Measurements from ENCODE around the gene ENPEP. TPM values are rescaled to one million over a fixed set of nuclear protein-coding genes. Genes with fewer than 3 reads are reported as not detected.

ENPEP gene
- total and polyA plus RNA-seq, 10 of the 15 experiments (the other 5 are each of a cell fraction or from before 2014, with no cell fraction given): 0.03 TPM; not detected in 9

- no peak for TF ChIP-seq JUNB (IDR thresholded peaks at IDR 0.05)
- no peak for TF ChIP-seq YBX1 (IDR thresholded peaks at IDR 0.05)
- TF ChIP-seq NR2C2 (IDR thresholded peaks at IDR 0.05; ENCODE audit: borderline replicate concordance, control insufficient read depth, insufficient read length, low read depth): no peak
- no peak for TF ChIP-seq NFYA (IDR thresholded peaks at IDR 0.05; ENCODE audit: borderline replicate concordance, low read depth, low read length)
These were observed 57.1 kb downstream of the ENPEP start (continued) for GRCh38 chr4:110532901-110533589.

- ATAC-seq: no peak
- Histone ChIP-seq H3K27me3 (replicated peaks in 1 of 2; ENCODE audit: control insufficient read depth in 2 of 2, insufficient read depth in 2 of 2, low read length in 1 of 2) (no peaks in the 10 kb centered on the region), H3K9me3 (replicated peaks; ENCODE audit: control insufficient read depth, insufficient read depth, low read length) (no peaks in the 10 kb centered on the region; the same call in 2 of the 3 replicates), H3K36me3 (ENCODE audit: control insufficient read depth in 2 of 2, insufficient read depth in 2 of 2, low read length in 1 of 2) (no peaks in the 10 kb centered on the region), H3K9ac (ENCODE audit: control insufficient read depth, insufficient read depth, low read length) (no peak overlapping the region), H3K4me3 (no peak overlapping the region), H4K20me1 (ENCODE audit: control insufficient read depth, insufficient read depth) (no peaks in the 10 kb centered on the region), H3K79me2 (ENCODE audit: control insufficient read depth, insufficient read depth, low read length) (no peaks in the 10 kb centered on the region), H2AFZ (ENCODE audit: control insufficient read depth, low read depth, low read length) (peak overlapping the region; percentile 37; the same call in 1 of the 2 replicates), H3K27ac (ENCODE audit: control insufficient read depth, insufficient read depth) (no peak overlapping the region), H3K4me2 (ENCODE audit: control insufficient read depth, insufficient read depth) (no peak overlapping the region), H3K4me1 (ENCODE audit: control insufficient read depth, insufficient read depth, low read length) (no peaks in the 10 kb centered on the region)
- FAIRE-seq: no peak
- in situ Hi-C loops (cut with MboI): no loop called here
- CTCF ChIA-PET: interaction anchor here (1.1 to 1.8 kb wide), 2 partner anchors 14 to 534 kb away, joined by 3 to 4 read pairs; no protein-coding TSS in a partner anchor
- DNase-seq (ENCODE audit: low read depth, low spot score): no peak
- SMC1A ChIA-PET (ENCODE audit: uncharacterized antibody, unreplicated experiment): no interaction called here
- WGBS (ENCODE audit: insufficient coverage, insufficient replicate concordance, low lambda C conversion rate, missing lambda C conversion rate): 44% methylated on average over 2 of the region's 2 CpGs
- BruUV-seq (replicated peaks): no TSS peak
- POLR2A ChIA-PET: no interaction called here
- intact Hi-C loops (cut with micrococcal nuclease; ENCODE audit: unreplicated experiment): no loop called here
- RAD21 ChIA-PET (ENCODE audit: unreplicated experiment): interaction anchor here (1.5 kb wide), 1 partner anchor 15 kb away, joined by 4 read pairs; no protein-coding TSS in a partner anchor
- TF ChIP-seq ZBTB11 (CRISPR knock-in tag; IDR thresholded peaks at IDR 0.05) (no peak), HDAC2 (IDR thresholded peaks at IDR 0.05) (no peak), ZBTB4 (CRISPR knock-in tag; IDR thresholded peaks at IDR 0.05) (no peak), ZNF24 (IDR thresholded peaks at IDR 0.05) (no peak), BCLAF1 (IDR thresholded peaks at IDR 0.05) (no peak)
These were observed 57.6 kb downstream of the ENPEP start for GRCh38 chr4:110533590-110533910.

All from GM12878 (cell line).